Adipocyte (in vitro differentiated cells): ENCODE measurements around the gene NVL.

Source experiments
- DNase-seq: peaks from one replicate; pipeline ENCODE4 v3.0.0-alpha.2; 2015; ENCODE audit warnings: low read depth
- H3K27me3 ChIP-seq: replicated peaks from 2 replicates; pipeline ENCODE4 v1.7.0; 2013; ENCODE audit warnings: mild to moderate bottlenecking, low read length, moderate library complexity; ENCODE audit not compliant: control insufficient read depth, insufficient read depth
- H3K36me3 ChIP-seq: 2 replicates; pipeline ENCODE4 v1.7.0; 2013; ENCODE audit warnings: low read length, mild to moderate bottlenecking, moderate library complexity; ENCODE audit not compliant: control insufficient read depth, insufficient read depth, severe bottlenecking
- H3K4me1 ChIP-seq: 2 replicates; pipeline ENCODE4 v1.7.0; 2013; ENCODE audit warnings: mild to moderate bottlenecking, low read length, moderate library complexity; ENCODE audit not compliant: control insufficient read depth, insufficient read depth
- H3K4me3 ChIP-seq: 2 replicates; pipeline ENCODE4 v1.7.0; 2013; ENCODE audit warnings: mild to moderate bottlenecking, low read length, moderate library complexity
- H3K9ac ChIP-seq: 2 replicates; pipeline ENCODE4 v1.7.0; 2013; ENCODE audit warnings: mild to moderate bottlenecking, low read length, moderate library complexity
- H3K9me3 ChIP-seq: 2 replicates; pipeline ENCODE4 v1.7.0; 2013; ENCODE audit warnings: mild to moderate bottlenecking, low read length, moderate library complexity; ENCODE audit not compliant: control insufficient read depth

Gene NVL

DNA sequence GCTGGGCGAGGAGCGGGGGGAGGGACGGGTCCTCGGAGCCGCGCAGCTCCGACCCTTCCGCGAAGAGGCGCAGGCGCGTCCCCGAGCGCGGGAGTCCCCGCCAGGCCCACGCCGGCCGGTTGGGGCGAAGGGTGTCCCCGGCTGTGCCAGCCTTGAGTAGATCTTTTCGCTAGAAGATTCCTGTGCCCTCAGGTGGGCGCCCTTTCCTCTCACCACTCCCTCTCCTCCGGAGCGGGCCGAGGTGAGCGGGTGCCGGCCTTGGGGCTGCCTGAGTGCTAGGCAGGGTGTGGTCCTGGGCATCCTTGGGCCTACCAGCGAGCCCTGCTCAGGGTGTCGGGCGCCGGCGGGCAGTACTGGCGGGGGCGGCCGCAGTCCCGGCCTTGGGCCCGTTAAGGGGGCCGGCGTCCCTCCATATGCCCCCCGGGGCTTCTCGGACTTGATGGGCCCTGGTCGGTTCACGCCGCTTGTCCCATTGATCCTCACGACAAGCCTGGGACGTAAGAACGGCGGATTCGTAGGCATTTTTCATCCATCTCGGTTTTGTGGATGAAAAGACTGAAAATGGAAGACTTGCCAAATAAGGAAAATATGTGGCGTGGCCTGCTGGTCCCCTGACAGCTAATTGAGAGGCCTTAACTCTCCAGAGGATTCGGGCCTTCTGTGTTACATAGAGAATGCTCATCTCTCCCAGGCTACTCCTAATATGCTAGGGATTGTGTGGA is 146.2 kb downstream of the NVL start:
- Histone ChIP-seq H3K9me3 (no peaks in the 10 kb centered on the region), H3K4me1 (peaks cover 20% of the 10 kb centered on the region), H3K36me3 (no peaks in the 10 kb centered on the region), H3K4me3 (peak overlapping the region; percentile 93), H3K27me3 (no peaks in the 10 kb centered on the region), H3K9ac (peak overlapping the region; percentile 92)
- peak; percentile 78 for DNase-seq

- Histone ChIP-seq H3K9ac (peak within 1 kb of the TSS; percentile 92), H3K27me3 (no peaks in the 10 kb centered on the region), H3K36me3 (no peaks in the 10 kb centered on the region), H3K4me3 (peak within 1 kb of the TSS; percentile 93), H3K4me1 (peaks cover 20% of the 10 kb centered on the region), H3K9me3 (no peaks in the 10 kb centered on the region)
- peak; percentile 96 for DNase-seq
Measured at GRCh38 chr1:224182866-224183590, 146.9 kb downstream of the NVL start, which contains the start of gene DEGS1. Gene DEGS1, plus strand, starts transcription at chr1:224183240. Its CDS starts 97 bp downstream, at chr1:224183337.

GRCh38 chr1:224182057-224182865 is 147.7 kb downstream of the NVL start:
- Histone ChIP-seq H3K4me1 (peaks cover 20% of the 10 kb centered on the region), H3K27me3 (no peaks in the 10 kb centered on the region), H3K36me3 (no peaks in the 10 kb centered on the region), H3K9ac (peak overlapping the region; percentile 92), H3K4me3 (peak overlapping the region; percentile 93), H3K9me3 (no peaks in the 10 kb centered on the region)
- no peak for DNase-seq

GRCh38 chr1:224181453-224181810 is 148.5 kb downstream of the NVL start:
- Histone ChIP-seq H3K27me3 (no peaks in the 10 kb centered on the region), H3K9me3 (no peaks in the 10 kb centered on the region), H3K36me3 (no peaks in the 10 kb centered on the region), H3K4me3 (no peak overlapping the region), H3K9ac (no peak overlapping the region), H3K4me1 (peaks cover 20% of the 10 kb centered on the region)
- DNase-seq, result no peak

DNA sequence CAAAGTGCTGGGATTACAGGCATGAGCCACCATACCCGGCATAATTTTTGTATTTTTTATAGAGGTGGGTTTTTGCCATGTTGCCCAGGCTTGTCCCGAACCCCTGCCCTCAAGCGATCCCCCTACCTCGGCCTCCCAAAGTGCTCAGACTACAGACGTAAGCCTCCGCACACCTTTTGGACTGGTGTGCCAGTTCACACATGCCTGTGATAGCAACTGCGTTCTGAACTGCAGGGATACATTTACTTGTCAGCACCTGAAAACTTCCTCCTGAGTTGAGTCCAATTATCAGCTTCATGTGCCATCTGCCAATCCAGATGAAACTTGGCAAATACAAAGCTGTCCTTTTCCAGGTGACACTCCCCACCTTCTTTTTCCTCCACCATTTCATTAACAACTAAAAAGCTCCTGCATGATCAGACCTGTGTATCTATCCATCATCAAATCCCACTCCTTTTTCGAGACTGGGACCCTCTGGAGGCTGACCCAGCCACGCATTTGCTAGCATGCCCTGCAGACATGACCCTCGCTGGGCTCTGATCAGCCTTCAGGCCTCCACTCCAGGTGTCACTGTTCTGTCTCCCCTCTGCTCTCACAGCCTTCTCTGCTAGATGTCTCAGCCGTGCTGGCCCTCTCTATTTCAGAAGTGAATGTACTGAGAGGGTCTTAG is 149.1 kb downstream of the NVL start:
- H3K36me3 ChIP-seq, result no peaks in the 10 kb centered on the region
- H3K4me1 ChIP-seq, result peaks cover 20% of the 10 kb centered on the region
- DNase-seq, result no peak

DNA sequence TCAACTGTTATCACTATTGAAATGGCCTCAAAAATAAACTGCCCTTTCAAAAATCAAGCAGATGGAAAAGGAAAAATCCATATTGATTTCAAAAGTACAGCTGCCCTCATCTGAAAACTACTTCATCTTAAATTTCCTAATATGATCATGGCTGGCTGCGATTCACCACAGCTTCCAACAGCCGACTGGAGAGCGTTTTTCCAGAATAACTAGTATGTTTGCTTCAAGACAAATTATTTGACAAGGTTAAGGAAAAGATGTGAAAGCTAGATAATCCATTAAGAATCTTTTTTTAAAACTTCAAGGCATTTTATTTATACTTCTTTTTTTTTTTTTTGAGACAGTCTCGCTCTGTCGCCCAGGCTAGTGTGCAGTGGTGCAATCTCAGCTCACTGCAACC is 151.1 kb downstream of the NVL start:
- no peak overlapping the region for H3K4me3 ChIP-seq
- no peak for DNase-seq
- H3K27me3 ChIP-seq, result no peaks in the 10 kb centered on the region
- H3K9me3 ChIP-seq, result no peaks in the 10 kb centered on the region
- H3K4me1 ChIP-seq, result peaks cover 8% of the 10 kb centered on the region
- H3K36me3 ChIP-seq, result no peaks in the 10 kb centered on the region
- no peak overlapping the region for H3K9ac ChIP-seq

More for the DNA sequence above, 149.1 kb downstream of the NVL start:
- no peak overlapping the region for H3K4me3 ChIP-seq
- H3K27me3 ChIP-seq, result no peaks in the 10 kb centered on the region
- no peaks in the 10 kb centered on the region for H3K9me3 ChIP-seq
- no peak overlapping the region for H3K9ac ChIP-seq

- H3K27me3 ChIP-seq, result no peaks in the 10 kb centered on the region
- no peak overlapping the region for H3K9ac ChIP-seq
- no peaks in the 10 kb centered on the region for H3K9me3 ChIP-seq
- peaks cover 5% of the 10 kb centered on the region for H3K4me1 ChIP-seq
- no peak overlapping the region for H3K4me3 ChIP-seq
- H3K36me3 ChIP-seq, result no peaks in the 10 kb centered on the region
- DNase-seq, result no peak
Measured at GRCh38 chr1:224177356-224177999, 152.5 kb downstream of the NVL start.
